Activated CD4-positive, alpha-beta T cell treated with anti-CD3 and anti-CD28 coated beads for 1 hour (primary cell): ENCODE measurements around the gene PTPN2.
"Not testable (repeated sequence)": the region's sequence is repeated elsewhere in the genome, so short reads cannot be mapped to it uniquely, and the experiment has no call there.

Experiments used
- DNase-seq: peaks from one replicate; pipeline ENCODE4 v3.0.0-alpha.2; 2020

Gene PTPN2

DNA sequence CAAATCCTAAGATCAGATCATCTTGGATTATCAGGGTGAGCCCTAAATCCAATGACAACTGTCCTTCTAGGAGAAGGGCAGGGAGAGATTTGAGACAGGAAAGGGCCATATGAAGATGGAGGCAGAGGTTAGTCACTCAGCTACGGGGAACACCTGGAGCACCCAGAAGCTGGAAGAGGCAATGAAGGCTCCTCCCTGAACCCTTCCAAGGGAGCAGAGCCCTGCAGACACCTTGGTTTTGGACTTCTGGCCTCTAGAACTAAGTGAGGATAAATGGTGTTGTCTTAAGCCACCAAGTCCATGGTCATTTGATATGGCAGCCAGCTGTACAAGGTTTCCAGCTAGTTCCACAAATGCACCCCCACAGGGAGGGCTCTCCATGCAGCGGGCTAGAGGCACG is 6.9 kb upstream of the PTPN2 start:
- no peak for DNase-seq

DNA sequence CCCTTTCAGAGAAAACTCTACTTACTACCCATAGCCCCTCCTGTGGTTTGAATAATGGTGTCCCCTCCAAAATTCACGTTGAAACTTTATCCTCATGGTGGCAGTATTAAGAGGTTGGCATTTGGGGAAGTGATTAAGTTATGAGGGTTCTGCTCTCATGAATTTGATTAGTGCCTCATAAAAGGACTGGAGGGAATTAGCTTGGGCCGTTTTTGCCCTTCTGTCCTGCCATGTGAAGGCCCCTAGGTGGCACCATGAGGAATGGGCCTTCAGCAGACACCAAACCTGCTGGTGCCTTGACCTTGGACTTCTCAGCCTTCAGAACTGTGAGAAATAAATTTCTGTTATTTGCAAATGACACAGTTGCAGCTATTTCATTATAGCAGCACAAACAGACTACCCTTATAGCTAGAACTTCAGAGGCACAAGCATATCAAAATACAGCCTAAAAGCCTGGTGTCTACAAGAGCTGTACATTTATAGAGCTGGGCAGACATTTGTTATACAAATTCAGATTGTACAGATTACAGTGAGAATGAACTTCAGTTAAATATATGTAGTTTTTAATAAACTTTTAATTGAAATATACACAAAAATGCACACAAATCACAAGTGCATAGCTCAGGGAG is 2.6 kb upstream of the PTPN2 start:
- DNase-seq = no peak

DNA sequence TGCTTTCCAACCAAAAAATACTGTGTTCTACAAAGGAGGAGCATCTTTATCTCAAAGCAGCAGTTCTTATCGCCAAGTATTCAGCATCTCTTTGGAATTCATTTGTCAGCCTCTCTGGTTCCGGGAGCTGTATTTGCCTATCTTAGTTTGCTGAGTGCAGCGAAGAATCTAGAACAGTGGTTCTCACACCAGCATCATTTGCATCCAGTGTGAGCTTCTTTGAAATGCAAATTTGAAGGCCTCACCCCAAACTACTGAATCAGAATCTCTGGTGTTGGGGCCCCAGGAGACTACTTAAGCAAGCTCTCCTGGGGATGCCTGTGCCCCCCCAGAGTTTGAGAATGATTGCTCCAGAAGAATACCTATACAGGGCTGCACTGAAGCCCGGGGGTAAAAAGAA is 1.5 kb upstream of the PTPN2 start:
- DNase-seq = no peak

DNA sequence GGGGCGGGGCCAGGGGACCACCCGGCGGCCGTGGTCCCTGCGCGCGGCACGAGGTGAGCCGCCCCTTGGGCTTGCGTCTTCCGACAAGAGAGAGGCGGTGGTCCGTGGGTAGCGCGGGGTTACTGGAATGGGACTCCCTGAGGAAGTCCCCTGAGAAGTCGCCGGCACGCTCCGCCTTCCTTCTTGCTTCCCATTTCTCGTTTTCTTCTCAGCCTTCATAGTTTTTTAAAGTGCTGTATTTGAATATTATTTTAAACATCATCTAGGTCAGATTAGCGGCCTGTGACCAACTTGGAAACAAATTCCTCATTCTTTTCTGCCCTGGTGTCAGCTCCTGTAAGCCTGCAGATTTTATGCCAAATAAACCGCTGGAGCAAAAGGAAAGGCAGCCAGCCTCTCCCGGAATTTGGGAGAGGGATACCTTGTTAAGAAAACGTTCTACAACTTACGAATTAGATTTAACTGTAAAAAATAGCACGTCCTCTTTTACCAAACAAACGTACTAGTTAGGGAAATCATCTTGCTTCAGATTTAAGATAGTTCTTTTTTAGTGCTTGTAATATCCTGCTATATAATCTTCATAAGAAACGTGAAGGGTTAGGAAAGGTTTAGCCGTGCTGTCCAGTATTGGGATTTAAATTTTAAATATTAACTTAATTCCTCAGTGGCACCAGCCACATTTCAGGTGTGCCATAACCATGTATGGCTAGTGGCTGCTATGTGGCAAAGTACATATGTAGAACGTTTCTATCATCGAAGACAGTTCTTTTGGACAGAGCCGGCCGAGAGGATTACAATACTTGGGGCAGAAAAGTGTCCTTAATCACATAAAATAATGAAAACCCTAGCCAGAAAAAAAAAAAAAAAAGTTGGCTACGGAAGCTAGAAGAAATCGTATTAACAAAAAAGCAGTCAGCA is 628 bp upstream of the PTPN2 start:
- no peak for DNase-seq

DNA sequence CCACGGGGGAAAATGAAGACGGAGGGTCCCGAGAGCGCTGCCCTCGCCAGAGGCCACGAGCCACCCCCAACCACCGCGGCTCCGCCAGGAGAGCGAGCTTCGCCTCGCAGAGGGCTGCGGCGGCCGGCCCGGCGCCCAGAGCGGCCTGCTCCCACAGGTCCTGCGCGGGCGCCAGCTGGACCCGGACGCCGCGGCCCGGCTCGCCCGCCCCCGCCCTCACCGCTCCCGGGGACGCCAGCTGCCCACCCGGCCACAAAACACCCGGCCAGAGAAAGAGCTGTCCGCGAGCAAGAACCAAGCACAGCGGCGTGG is 709 bp downstream of the PTPN2 start:
- DNase-seq = no peak

DNA sequence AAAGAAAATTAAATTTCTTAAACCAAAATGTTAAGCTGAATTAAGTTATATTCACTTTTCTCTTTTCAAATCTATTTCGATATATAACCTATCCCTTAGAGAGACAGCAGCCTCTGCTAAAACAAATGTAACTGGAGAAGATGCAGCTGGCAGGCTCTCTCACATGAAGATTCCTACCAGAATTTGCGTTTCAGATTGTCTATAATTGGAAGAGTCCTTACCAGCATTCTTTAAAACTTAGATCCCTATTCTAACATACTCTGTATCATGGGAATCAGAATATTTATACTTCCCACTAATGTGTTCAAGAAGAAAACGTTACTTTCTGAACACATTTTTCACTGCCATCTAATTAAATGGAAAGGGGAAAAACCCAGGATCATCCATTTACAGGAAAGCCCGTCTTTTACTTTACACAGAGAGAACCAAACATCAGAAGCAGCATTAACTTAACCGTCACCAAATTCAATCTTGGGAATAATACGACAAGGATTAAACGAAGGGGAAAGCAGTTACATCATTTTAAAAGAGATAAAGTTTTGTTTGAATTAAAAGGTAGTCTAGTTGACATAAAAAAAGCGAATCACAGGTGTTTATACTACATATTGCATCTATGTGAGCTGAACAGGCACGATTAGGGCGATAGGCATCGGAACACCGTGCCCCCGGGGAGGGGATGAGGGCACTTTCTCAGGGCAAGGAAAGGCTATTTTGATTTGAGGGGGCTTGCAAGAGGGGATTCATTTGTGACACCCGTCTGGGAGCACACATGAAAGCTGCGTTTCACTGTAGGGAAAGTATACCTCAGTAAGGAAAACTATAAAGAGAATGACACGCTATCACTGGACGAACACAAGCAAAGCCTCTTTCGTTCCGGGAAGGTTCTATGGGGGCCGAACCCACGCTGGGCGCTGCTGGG is 1.3 kb downstream of the PTPN2 start:
- DNase-seq = no peak

DNA sequence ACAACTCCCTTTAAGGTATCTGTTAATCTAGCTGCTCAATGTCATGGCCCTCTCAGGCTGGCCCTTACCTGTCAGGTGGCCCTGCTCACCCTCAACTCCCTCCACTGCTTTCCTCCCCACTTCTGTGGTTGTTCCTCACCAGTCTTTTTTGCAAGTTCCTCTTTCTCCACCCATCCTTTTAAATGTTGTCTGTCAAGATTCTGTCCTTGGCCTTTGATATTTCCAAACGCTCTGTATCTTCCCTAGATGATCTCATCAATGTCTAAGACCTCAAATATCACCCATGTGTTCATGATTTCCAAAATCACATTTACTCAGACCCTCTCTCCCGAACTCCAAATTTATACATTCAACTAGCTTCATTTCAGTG is 3.5 kb downstream of the PTPN2 start:
- no peak for DNase-seq

DNA sequence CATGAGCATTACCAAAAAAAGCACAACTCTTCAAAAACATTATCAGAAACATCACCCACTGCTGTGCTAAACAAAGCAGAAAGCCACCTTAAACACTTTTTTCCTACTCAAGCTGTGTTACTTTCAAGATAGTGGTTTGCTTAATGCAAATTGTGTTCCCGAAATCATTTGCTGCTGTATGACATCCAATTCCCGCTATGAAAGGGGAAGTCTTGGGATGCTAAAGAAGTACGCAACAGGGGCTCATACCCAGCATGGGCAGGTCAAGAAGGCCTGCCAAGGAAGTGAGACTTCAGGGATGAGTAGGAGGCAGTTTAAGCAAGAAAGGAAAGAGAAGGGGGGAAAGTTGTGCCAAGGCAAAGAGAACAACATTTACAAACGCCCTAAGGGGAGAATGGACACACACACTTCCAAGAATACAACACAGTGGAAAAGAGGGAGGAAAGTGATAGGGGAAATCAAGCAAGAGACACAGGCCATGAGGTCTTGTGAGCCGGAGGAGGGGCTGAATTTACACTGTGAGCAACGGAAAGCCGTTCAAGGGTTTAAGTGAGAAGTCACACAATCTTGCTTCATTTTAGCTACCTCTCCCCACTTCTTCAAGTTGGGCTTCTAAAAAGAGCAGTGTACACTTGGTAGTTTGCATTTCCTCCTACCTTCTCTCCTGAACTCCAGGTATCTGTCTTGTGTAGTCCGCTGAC is 4.0 kb downstream of the PTPN2 start:
- no peak for DNase-seq

DNA sequence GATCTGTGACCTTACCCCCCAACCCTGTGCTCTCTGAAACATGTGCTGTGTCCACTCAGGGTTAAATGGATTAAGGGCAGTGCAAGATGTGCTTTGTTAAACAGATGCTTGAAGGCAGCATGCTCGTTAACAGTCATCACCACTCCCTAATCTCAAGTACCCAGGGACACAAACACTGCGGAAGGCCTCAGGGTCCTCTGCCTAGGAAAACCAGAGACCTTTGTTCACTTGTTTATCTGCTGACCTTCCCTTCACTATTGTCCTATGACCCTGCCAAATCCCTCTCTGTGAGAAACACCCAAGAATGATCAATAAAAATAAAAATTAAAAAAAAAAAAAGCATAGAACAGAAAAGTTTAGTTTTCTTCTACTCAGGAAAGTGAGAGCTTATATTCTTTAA is 9.0 kb downstream of the PTPN2 start:
- DNase-seq = not testable (repeated sequence)

DNA sequence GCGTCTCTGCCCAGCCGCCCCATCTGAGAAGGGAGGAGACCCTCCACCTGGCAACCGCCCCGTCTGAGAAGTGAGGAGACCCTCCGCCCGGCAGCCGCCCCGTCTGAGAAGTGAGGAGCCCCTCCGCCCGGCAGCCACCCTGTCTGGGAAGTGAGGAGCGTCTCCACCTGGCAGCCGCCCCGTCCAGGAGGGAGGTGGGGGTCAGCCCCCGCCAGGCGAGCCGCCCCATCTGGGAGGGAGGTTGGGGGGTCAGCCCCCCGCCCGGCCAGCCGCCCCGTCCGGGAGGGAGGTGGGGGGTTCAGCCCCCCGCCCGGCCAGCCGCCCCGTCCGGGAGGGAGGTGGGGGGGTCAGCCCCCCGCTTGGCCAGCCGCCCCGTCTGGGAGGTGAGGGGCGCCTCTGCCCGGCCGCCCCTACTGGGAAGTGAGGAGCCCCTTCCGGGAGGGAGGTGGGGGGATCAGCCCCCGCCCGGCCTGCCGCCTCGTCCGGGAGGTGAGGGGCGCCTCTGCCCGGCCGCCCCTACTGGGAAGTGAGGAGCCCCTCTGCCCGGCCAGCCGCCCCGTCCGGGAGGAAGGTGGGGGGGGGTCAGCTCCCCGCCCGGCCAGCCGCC is 10.0 kb downstream of the PTPN2 start:
- DNase-seq = not testable (repeated sequence)

DNA sequence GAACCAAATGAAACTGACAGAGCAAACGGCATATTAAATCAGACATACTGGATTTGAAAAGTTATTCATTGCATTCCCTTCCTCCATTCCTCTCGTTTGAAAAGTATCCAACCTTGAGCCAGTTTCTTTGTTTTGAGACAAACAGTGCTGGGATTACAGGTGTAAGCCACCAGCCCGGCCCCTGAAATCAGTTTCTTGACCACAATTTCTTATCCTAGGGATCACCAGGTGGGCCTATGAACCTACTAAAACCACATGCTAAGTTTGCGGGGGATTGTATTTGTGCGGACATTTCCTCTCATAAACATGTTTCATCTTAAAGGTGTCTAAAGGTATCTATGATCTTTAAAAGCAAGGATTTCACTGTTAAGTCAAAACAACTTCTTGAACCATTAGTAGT is 11.6 kb downstream of the PTPN2 start:
- DNase-seq = no peak

DNA sequence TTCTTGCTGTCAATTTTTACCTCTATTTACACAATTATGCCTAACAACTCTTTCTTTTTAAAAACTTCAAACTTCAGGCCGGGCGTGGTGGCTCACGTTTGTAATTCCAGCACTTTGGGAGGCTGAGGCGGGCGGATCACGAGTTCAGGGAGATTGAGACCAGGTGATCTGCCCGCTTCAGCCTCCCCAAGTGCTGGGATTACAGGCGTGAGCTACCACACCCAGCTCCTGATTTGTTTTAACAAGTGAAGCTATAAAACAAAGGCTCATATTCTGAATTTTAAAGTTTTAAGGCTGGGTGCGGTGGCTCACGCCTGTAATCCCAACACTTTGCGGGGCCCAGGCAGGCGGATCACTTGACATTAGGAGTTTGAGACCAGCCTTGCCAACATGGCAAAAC is 15.5 kb downstream of the PTPN2 start:
- no peak for DNase-seq

DNA sequence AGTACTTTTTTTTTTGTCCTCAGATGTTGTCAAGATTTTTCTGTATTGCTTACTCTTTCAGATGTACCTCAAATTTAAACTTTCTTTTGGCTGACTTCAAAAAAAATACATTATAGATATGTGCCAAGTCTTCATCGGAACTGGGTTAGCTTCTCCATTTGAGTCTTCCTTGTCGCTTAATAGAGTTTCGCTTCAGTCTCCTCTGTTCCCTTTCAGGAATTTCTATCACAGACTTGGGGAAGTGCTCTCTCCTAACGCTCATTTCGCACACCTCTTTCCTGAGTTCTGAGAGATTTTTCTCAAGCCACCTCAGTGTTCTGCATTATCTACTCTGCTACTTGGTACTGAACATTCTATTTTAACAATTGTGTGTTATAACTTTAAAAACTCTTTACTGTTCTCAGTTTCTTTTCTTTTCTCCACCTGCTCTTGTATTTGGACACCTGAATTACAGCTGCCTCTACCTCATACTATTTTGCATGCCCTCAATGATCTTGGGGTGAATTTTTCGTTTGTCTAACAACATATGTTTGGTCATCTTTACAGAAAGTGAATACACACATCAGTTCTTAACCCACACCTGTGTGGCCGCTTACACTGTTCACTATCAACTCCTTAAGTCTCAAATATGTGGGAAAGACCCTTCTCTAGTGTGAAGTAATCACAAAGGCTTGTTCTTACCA is 16.5 kb downstream of the PTPN2 start:
- no peak for DNase-seq

DNA sequence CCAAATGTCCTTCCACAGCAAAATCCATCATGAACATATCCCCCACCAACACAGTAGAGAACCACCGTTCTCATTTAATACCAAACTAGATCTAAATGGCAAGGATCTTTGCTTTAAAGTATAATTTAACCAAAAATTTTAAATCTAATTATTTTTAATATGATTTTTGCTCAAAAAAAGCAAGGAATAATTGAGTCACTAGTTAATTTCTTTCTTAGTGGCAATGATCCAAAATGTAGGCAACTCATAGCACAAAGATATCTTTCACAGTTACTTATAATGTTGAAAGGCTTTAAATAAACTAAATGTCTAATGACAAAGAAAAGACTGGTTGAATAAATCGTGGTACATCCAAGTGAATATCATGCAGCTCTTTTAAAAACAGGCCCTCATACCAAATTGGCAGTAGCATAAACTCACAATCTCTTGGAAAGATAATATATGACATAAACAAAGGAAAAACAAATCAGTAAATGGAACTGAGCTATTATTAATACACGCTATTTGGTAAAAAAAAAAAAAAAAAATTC is 20.3 kb downstream of the PTPN2 start:
- no peak for DNase-seq

DNA sequence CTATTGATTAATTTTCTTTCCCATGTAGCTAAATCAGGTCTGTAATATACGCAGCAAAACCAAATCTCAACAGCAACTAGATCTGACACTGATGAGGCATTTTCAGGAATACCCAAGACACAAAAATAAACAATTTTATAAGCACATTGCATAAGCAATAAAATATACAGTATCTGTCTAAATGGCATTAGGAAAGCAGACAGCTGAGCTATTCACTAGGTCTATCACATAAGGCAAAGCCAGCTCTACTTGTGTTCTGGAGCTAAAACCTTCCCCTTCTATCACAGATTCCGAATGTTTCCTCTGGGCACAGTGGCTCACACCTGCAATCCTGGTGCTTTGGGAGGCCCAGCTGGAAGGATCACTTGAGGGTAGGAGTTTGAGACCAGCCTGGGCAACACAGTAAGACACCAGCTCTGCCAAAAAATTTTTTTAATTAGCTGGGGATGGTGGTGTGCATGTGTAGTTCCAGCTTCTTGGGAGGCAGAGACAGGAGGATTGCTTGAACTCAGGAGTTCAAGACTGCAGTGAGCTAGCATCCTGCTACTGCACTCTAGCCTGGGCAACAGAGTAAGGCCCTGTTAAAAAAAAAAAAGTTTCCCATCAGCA is 21.1 kb downstream of the PTPN2 start:
- no peak for DNase-seq

DNA sequence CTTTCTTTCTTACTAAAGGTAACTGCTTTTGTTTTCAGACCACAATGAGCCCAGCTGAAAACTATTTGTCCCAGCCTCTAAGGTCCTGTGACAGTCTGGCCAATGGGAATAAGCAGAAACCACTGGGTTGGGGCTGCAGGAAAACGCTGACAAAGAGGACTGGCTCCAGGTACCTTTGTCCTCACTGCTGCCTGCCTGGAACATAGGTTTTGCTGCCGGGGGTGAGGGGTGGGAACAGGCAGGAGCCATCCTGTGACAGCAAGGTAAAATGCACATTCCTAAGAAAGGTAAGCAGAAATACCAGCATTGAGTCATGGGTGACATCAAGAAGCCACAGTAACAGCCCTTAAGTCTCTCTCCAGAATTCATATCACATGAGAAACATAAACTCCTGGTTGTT is 21.6 kb downstream of the PTPN2 start:
- DNase-seq = no peak

DNA sequence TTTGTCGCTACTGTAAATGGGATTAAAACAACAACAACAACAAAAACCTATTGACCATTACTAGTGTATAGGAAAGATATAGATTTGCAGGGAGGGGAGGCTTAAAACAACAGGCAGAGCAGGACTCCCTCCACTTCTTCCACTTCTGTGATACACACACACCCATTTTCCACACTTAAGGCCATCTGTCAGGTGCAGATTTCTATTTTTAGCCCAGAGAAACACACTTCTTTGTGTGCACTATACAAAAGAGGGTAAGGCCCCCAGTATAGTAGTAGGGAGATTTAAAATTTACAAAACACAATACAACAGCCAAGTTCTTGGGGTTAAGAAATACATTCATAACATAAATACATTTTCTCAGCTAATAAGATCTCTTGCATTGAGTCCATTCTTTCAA is 22.4 kb downstream of the PTPN2 start:
- DNase-seq = no peak

DNA sequence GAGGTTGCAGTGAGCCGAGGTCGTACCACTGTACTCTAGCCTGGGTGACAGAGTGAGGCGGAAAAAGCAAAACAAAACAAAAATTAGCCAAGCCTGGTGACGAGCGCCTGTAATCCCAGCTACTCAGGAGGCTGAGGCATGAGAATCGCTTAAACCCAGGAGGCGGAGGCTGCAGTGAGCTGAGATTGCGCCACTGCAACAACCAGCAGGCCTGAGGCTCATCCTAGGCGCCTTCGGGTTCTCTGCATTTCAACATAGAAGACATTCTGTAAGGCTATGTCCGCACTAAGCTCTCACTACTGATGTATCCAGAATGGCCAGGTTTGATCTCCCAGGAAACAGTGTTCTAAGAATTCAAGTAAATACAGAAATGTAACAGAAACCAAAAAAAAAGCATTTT is 23.5 kb downstream of the PTPN2 start:
- no peak for DNase-seq

DNA sequence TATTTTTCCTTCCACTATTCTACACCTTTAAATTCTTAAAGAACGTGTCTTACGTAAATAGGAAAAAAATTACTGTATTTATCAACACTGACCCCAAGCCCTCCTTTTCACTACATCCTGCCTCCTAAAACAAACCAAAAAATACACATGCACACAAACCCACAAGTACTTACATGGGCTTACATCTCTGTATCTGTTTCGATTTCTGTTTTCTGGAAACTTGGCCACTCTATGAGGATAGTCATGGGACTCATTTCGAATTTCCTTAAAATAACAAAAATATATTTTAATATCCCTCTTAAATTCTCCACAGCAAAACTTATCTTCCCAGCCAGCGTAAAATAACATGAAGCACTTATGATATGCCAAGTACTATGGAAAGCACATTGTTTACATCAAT is 25.0 kb downstream of the PTPN2 start:
- DNase-seq = no peak

DNA sequence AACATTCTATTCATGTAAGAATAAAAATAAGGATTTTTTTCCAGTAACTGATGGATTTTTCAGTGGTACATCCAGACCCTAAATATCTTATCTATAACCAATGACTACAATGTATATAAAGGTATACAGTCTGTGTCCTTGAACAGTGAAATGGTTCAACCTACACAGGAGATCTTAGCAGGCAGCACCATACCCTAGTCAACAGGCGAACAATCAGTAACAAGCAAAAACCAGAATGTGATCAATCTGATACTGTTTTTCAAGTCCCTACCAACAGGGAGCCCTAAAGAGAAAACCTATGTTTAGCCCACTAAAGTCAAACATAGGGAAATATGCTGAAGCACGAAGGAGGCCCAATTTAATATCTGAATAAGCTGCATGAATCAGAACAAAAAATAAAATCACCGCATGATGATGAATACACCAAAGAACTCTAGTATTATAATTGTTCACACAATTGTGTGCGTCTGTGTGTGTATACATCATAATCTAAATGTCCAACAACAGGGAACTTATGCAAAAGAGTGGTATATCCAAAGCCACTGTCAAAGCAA is 26.0 kb downstream of the PTPN2 start:
- DNase-seq = no peak
